GM12865 (cell line): ENCODE data around the gene CNTNAP2.

ENCODE experiments used
- DNase-seq: peaks from one replicate; pipeline ENCODE4 v3.0.0; 2010; ENCODE audit warnings: low read depth
- H3K4me3 ChIP-seq: 2 replicates; pipeline ENCODE4 v1.5.1; 2011; ENCODE audit warnings: mild to moderate bottlenecking, low read depth, low read length, control low read depth
- TF ChIP-seq, protein P1 (sequence below): IDR thresholded peaks from 2 replicates; pipeline ENCODE4 v1.5.1; 2011; ENCODE audit warnings: low read length, control low read depth, low read depth, inconsistent platforms; ENCODE audit not compliant: insufficient read depth; ENCODE audit errors: missing control alignments

The CNTNAP2 gene

DNA sequence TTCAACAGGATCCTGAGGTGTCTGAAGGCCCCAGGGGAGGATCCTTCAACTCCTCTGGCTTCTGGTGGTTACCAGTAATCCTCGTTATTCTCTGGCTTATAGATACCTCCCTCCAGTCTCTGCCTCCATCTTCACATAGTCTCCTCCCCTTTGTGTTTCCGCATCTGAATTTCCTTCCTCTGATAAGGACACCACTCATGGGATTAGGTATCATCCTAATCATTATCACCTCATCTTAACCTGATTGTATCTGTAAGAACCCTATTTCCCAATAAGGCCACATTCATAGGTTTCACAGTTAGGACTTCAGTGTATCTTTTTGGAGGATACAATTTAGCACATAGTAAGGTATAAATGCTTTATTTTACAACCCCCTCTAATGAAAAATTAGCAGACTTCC is 1189.2 kb downstream of the CNTNAP2 start:
- no peak for DNase-seq
- TF ChIP-seq, protein P1, sequence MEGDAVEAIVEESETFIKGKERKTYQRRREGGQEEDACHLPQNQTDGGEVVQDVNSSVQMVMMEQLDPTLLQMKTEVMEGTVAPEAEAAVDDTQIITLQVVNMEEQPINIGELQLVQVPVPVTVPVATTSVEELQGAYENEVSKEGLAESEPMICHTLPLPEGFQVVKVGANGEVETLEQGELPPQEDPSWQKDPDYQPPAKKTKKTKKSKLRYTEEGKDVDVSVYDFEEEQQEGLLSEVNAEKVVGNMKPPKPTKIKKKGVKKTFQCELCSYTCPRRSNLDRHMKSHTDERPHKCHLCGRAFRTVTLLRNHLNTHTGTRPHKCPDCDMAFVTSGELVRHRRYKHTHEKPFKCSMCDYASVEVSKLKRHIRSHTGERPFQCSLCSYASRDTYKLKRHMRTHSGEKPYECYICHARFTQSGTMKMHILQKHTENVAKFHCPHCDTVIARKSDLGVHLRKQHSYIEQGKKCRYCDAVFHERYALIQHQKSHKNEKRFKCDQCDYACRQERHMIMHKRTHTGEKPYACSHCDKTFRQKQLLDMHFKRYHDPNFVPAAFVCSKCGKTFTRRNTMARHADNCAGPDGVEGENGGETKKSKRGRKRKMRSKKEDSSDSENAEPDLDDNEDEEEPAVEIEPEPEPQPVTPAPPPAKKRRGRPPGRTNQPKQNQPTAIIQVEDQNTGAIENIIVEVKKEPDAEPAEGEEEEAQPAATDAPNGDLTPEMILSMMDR = no peak
- no peak overlapping the region for H3K4me3 ChIP-seq

DNA sequence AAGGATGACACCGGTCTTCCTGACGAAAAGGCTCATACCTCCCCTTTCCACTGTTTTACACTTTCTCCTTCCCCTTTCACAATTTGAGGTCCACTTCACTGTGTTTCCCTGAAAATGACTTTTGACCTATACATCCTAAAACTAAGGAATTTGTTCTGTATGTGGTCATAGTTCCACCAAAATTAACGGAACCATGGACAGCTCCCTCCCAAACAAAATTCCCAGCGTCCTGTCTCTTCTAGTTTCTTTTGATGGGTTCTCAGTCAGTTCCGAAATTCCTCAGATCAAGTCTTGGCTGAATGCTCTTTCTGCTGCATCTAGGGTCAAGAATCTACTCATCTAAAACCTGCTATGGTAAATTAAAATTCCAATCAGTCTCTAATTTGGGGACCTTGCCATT is 1191.9 kb downstream of the CNTNAP2 start:
- DNase-seq = no peak
- TF ChIP-seq, protein P1 = no peak
- H3K4me3 ChIP-seq = no peak overlapping the region

DNA sequence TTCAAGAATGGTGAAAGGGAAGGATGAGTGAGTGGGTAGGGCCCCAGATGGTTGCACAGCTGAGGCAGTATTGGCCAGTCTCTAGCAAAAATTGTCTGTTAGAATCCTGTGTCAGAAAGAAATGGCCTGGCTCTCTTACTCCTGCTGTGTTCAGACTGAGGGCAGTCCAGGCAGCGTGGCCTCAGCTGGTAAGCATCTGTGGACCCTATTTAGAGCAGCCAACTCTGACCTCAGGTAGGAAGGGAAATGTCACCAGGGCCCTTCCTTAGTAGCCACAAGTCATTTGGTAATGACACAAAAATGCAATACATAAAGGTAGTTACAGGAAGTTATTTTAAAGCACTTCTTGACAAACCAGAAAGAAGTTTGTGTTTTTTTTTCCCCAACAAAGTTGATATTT is 1194.7 kb downstream of the CNTNAP2 start:
- no peak overlapping the region for H3K4me3 ChIP-seq
- DNase-seq = no peak
- TF ChIP-seq, protein P1 = no peak

DNA sequence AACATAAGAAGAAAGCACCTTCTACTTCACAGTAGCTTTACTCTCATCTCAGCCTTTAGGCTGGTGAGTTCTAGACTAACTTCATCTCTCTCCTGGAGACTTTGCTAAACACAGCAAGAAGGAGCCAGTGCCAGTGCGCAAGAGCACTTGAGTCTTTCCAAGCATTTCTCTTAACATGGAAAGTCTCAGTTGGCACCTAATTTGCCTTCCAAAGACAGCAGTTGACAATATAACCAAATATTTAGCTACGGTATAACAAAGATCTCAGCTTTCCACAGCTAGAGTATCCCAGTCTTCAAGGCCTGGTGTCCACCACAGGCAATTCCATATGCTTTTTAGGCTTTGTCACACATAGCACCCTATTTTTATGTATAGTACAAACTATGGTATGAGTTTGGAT is 1204.9 kb downstream of the CNTNAP2 start:
- TF ChIP-seq, protein P1 = no peak
- no peak overlapping the region for H3K4me3 ChIP-seq
- no peak for DNase-seq

DNA sequence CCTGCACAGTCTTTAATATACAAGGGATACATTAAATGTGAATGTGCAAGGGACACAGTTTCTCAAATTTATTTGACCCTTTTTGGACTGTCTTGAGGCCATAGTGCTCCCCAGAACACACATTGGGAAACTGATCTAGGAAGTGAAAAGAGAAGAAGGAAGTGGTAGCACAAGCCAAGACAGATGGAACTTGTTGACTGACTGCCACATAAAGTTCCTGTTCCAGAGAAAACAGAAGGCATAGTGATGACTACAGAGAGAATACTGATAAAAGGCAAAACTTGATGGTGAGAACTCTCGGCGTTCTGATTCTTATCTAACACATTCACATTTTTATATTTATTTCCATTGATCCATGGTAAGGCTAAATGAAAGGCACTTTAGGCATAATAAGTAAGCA is 1216.4 kb downstream of the CNTNAP2 start:
- DNase-seq = no peak
- TF ChIP-seq, protein P1 = no peak
- H3K4me3 ChIP-seq = no peak overlapping the region

DNA sequence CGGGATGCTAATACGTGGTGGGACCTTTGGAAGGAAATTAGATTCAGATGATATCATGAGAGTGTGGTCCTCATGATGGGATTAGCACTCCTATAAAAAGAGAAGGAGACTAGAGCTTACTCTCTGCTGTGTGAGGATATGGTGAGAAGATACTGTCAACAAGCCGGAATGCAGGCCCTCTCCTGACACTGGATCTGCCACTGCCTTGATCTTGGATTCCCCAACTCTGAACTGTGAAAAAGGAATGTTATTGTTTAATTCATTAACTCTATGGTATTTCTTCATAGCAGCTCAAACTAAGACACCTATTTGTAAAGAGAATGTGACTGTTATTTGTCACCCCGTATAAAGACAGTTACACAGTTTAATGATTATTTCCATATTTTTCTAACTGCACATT is 1246.5 kb downstream of the CNTNAP2 start:
- DNase-seq = no peak
- TF ChIP-seq, protein P1 = no peak
- H3K4me3 ChIP-seq = no peak overlapping the region

DNA sequence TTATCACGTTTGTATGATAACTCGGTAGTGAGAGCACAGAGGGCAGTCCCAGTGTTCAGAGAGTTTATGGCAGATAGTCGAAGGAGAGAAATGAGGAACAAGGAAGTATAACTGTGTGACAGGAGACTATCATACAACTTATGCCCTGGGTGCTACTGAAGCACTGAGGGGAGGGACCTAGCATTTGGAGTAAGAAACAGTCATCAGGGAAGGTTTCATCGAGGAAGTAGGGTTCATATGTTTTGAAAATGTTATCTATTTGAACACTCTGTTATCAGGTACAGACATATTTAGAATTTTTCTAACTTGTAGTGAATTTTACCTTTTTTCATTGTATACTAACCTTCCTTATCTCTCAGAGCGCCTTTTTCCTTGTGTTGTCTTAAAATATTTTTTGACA is 1259.6 kb downstream of the CNTNAP2 start:
- TF ChIP-seq, protein P1 = no peak
- no peak for DNase-seq
- H3K4me3 ChIP-seq = no peak overlapping the region
